NCI-H2029 (cell line): Measurements from ENCODE around the gene FLAD1.

Experiments
- DNase-seq: peaks from one replicate; lab custom pipeline; 2025; lab: John Stamatoyannopoulos, UW

Gene FLAD1

DNA sequence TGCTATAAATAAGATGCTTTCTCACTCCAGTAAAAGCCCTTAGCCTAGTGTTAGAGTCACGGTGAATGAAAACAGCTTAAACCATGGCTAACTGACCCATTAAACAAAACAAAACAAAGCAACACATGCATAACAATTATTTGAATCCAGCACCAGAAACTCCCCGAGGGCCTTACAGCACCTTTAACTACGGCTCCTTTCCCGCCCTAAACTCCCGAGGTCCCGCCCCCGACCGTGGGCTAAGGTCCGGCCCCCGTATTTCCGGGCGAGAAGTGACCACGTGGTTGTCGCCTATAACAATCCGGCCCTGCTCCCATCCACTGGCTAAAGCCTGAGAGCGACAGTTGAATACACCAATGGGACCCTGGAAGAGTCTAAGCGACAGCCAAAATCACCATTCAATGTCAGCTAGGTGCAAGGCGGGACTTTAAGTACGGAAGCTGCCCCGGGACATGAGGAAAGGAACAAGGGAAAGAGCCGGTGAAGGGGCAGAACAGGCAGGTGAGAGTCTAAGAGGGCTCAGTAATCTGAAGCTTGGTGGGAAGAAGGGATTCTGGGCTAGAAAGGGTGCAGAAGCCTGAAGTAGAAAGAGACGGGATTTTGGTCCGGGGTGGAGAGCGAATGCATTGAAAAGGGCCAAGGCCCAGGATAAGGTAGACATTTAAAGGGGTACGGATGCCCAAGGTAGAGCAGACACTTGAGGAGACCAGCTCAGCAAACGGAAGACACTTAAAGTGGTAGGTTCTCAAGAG is at the start of gene FLAD1:
Gene FLAD1 (plus strand): TSS at position 448 of the 752 bp plus-strand sequence. CDS start 351 bp downstream, outside the sequence.
- DNase-seq, result peak; percentile 99

GRCh38 chr1:154934358-154934948 is 48.7 kb upstream of the FLAD1 start:
- no peak for DNase-seq

DNA sequence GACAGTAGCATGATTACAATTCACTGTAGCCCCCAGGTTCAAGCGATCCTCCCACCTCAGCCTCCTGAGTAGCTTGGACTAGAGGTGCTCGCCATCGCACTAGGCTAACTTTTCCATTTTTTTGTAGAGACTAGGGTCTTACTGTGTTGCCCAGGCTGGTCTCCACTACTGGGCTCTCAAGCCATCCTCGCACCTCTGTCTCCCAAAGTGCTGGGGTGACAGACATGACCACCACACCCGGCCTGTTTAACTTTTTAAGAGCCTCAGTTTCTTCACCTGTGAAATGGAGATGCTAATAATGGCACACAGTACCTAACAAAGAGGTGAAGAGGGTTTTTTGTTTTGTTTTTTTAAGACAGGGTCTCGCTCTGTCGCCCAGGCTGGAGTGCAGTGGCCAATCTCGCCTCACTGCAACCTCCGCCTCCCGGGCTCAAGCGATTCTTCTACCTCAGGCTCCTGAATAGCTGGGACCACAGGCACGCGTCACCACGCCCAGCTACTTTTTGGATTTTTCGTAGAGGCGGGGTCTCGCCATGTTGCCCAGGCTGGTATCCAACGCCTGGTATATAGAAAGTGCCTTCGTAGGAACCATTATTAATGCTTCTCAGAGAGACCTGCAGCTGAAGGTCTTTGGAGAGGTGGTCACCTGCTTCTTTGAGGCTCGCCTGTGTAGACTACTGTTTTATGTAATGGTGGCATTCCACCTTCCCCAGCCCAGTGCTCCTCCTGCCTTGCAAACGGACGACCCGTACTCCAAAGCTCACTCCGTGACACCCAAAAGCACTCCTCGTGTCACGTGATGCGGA is 47.2 kb upstream of the FLAD1 start:
- DNase-seq, result no peak

DNA sequence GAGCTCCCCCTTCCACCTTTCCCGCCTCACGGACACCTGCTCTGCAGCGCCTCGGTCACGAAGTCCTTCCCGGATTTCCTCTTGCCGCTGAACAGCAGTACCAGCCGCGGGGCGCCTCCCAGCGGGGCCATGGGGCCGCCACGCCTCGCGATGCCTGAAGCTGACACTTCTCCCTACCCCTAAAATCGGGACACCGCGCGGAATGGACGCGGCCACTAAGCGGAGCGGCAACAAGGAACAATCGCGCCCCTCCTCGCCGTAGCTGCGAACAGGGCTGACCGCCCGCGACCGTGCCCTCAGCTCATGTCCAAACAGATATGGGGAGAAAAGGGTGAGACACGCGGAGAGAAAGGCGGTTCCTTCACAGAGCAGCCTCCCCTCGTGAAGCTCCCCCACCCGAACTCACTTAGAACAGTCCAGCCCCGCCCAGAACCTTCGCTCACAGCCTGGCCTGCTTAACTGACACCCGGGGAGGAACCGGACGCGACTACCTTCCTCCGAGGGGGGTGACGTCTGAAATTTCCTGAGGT is 46.5 kb upstream of the FLAD1 start, which contains the start of gene PMVK:
Gene PMVK (minus strand): TSS at position 165 of the 530 bp plus-strand sequence. CDS start 34 bp downstream, at position 131.
- DNase-seq, result peak; percentile 96

DNA sequence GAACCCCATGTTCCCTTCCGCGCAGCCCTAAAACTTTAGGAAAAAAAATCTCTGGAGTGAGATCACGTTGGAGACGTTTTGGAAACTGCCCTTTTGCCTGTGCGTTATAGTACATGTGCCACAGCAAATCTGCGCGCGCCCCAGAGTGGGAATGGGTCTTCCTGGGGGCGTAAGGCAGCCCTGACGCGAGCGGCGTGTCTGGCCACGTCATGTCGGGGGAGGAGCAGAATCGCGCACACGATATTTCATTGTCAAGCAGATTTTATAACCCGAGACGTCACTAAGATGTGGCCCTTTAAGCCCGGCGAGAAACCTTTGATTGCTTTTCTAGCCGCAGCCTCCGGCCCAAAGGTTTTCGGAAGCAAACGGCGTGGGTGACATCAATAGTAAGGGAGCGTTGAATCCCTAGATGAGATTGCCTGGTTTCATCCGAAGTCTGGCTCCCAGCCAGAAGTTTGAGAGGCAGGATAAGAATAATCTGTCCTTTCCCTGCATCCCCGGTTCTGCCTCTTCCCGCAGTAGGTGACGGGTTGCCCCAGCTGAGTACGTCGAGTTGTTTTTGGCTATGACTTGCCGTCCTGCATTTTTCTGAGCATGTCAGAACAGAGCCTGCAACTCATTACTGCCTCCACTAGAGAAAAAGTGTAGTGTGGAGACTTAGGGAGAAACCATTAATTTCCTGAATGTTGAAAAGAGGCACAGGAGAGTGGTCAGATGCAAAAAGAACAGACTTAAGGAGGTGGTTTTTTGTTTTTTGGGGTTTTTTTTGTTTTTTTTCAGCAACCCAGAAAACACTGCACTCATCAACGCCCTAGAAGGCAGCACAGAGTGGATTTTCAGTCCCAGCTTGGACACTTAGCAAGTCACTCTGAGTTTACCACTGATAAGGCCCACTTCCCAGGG is 45.8 kb upstream of the FLAD1 start:
- peak; percentile 89 for DNase-seq

DNA sequence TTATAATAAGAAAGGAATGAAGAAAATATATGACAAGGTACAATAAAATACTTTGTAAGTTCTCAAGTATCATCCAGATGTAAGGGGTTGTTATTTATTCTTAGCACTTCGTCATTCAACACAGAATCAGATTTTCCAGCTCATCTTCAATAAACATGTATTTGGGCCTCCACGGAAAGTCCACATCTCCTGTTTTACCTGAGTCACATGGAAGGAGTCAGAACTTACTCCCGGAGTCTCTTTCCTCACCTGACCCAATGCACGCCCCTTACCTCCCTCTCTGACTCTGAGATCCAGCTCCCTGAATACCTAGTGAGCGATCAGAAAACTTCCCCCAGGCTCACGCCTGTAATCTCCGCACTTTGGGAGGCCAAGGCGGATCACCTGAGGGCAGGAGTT is 45.2 kb upstream of the FLAD1 start:
- DNase-seq, result no peak

DNA sequence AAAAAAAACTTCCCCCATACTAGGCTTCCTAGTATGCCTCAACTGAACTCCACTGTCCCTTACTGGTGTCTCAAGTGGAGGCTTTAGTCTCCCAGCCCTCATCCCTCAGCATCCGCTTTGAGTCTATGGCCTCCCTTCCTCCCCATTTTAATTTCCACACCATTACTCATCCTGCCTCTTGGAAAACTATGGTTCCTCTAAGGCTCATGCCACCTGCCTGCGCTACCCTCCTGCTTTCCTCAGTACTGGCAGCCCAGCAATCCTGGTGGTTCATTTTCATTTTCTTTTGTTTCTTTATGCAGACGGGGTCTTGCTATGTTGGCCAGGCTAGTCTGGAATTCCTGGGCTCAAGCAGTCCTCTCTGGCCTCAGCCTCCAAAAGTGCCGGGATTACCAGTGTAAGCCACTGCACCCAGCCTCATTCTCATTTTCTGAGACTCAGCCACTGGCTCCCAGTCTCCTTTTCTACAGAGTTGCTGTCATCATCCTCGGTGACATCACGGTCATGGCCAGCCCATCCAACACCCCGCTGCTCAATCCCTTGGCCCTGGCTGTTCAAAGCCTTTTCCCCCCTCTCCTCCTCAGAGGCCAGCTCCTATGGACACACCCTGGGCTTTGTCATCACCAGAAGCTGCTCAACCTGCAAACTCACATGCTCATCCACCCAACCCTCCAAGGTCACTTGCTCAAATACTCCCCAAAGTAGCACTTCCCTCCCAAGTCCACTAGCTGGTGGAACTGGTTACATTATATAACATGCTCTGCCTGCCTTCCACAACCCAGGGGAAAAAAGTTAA is 44.3 kb upstream of the FLAD1 start:
- no peak for DNase-seq

- no peak for DNase-seq
Observed at GRCh38 chr1:154940213-154940560, 43.0 kb upstream of the FLAD1 start.

GRCh38 chr1:154940651-154941194 is 42.4 kb upstream of the FLAD1 start:
- no peak for DNase-seq

DNA sequence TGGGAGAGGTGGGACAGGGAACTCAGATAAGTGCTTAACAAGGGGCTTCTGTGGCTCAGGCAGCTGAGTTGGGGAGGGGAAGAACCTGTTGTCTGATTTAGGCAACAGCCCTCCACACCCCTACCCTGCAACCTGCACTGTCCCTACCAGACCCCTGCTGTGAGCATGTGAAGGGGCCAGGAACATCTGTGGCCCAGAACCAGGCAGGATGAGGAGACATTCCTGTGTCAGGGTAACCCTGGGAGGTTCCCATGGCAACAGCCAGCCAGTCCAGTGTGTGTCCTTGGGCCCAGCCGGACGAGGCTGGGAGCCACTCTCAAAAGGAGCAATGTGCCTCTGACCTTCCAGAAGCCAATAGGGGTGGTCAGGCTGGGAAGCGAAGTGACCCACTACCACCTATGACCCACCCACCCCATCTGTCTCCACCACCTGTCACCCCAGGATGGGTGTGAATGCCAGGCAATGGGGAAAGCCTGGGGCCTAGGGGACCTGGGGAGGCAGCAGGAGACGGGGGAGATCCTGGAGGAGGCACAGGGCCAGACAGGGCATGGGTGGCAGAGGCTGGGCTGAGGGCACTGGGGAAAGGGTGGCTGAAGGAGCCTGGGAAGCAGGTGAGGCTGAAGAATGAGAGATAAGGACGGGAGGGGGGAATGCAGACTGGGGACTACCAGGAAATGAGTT is 41.7 kb upstream of the FLAD1 start:
- DNase-seq, result no peak

GRCh38 chr1:154943649-154944400 is 39.3 kb upstream of the FLAD1 start:
- no peak for DNase-seq

GRCh38 chr1:154944401-154945159 is 38.6 kb upstream of the FLAD1 start:
- no peak for DNase-seq

DNA sequence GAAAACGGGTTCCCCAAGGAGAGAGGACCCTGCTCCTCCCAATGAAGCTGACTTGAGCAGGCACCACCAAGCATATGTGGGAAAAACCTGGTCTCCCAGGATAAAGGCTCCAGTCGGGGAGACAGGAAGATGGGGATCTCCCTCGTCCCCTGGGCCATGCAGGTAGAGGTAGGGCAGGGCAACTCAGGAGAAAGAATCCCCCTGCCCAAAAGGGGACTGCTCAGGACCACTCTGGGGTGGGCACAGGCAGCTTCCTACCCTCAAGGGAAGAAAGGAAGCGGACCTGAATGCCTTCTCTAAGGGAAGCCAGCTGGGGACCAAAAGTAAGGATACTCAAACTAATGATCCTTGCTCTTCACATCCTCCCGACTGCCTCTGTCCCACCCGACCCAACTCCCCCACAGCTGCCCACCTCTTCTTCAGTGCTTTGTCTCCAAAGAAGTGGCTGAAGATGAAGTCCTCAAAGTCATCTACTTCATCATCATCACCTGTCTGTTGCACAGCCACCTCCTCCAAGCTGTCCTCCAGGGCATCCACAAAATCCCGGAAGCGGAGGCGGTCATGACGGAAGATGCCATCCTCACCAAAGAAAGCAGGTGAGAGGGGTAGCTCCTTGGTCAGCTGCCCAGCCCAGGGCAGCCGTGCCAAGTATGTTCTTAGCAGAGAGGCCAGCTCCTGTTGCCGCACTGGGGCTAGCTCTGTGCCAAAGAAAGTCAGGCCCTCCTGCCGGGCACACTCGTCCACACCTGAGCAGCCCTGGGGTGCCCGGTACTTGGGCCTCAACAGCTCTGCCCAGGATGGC is 37.8 kb upstream of the FLAD1 start:
- DNase-seq, result no peak

- DNase-seq, result no peak
Observed at GRCh38 chr1:154945962-154946850, 36.9 kb upstream of the FLAD1 start.

GRCh38 chr1:154948079-154948478 is 35.1 kb upstream of the FLAD1 start:
- DNase-seq, result no peak

- DNase-seq, result no peak
Observed at GRCh38 chr1:154951901-154952657, 31.1 kb upstream of the FLAD1 start.
